ENCODE data around the gene IRF2BPL. TPM values are rescaled to one million over a fixed set of nuclear protein-coding genes. Genes with fewer than 3 reads are reported as not detected.

Gene IRF2BPL
- total and polyA plus RNA-seq, 2 of the 8 experiments (the other 6 are each of a cell fraction or from before 2014, with no cell fraction given), result 18.8 to 57.0 TPM

DNA sequence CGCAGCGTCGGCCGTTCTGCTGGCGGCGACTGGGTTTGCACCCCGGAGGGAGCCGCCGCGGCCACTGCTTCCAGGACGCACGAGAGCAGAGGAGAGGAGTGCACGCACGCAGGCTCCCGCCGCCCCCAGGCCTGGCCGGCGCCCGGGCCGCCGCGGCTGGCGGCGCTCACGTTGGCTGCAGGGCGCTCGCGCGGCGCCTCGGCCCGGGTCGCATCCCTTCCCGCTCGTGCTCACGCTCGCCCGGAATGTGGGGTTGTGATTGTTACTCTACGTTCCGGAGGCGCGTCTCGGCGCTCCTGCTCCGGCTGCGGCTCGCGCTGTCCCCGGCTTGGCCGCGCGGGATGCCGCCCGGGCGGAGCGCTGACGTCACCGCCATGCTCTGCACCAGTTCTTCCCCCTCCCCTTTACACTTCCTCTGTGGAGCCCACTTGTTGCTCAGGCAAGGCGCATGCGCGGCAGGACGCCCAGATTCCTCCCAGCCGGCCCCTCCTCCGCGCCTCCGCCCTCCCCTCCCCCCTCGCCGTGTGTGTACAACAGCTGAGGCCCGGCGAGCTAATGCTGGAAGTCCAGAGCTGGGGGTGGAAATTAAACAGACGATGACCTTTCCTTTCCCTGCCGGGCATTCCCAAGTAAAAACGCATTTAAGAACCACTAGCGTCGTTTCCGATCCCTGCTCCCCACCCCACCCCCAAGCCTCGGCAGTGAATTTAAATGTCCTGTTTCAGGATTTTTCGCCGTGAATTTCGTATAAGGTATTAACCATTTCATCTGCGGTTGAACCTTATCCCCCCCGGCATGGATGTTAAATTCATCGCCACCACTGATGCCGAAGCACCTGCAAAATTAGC, at the start of gene IRF2BPL (continued):
- no peak for TF ChIP-seq SIX5 (IDR thresholded peaks at IDR 0.05; ENCODE audit: low read depth, low read length)
